ENCODE measurements around the gene FNDC11. TPM values are rescaled to one million over a fixed set of nuclear protein-coding genes. Genes with fewer than 3 reads are reported as not detected.
"Not testable (repeated sequence)": the region's sequence is repeated elsewhere in the genome, so short reads cannot be mapped to it uniquely, and the experiment has no call there.

Gene FNDC11
- polyA plus RNA-seq, 1 donor, result 0.13 TPM

DNA sequence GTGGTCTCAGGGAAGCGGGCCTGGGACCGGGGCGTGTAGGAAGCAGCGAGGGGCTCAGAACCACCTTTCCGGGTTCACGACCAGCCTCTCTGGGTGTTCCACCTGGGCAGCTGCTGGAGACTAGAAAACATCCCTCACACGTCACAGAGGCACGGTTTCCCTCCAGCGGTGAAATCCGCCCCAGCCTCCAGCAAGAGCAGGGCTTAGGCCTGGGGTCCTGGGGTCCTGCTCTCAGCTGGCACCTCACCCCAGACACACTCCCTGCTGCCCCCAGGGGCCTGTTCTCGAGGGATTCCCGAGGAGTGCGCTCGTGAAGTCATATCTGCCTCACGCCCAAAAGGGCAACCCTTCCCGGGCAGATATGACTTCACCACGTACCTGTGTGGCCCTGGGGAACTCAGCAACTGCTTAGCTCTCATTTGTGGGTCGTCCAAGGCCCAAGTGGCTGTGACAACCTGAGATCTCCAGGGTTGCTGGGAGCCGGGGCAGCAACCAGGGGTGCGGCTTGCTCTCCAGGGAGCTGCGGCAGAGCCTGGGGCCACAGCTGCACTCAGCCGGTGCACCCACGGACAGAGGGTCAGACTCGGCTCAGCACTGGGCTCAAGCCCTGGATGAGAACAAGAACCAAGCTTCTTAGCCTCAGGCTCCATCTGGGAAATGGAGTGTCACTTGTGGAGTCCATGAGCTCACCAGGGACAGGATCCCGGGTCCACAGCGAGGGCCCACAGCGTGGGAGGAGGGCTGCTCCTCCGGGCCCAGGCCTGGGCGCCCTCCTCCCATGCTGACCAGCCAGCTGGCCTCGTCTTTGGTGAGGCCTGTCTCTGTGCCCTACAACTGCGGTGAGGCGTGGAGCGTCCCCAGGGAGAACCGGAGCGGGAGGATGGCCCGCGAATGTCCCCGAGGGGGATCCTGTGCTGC is 661 bp downstream of the FNDC11 start:
- DNase-seq, result no peak

GRCh38 chr20:63555661-63556381 is 1.9 kb downstream of the FNDC11 start:
- no peak for DNase-seq

DNA sequence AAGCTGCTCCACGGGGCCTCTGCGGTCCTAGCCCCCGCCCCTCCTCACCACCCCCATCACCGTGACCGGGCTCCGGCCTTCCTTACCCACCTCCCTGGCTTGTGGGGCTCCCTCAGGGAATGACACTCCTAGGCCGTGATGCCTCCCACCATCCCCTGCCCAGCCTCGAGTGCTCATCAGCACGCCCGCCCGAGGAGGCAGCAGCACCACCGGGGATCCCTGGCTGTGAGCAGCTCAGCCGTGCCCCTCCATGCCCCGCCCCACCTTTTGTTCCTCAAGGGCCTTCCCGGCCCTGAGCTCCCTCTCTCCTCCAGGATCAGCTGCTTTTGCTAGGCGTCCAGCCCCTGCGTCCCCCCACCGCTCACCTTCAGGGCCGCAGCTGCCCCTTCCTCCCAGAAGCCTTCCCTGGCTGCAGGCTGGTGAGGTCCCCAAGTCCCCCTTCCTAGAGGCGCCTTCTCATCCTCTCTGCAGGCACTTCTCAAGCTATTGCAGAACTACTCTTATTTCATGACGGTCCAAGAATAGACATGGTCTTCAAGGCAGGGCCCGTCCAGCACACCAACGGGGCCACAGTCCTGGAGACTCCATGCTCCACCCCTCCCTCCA is 3.0 kb downstream of the FNDC11 start:
- no peak for DNase-seq

DNA sequence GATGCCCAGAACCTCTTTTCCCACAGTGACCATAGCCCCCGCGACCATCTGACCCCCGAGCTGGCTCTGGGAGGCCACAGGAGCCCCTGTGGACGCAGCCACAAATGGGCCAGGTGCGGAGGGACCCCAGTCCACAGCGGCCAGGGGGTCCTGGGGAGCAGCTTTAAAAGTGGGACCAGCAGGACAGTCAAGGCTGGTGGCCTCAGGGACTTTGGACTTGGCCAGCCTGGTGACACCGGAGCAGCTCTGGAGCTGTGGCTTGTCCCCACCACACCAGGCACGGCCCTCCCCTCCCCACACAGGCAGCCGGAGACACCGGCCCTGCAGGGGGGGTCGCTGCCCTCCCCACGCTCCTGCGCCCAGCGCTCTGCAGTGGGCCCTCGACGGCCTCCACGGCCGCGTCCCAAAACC is 3.5 kb downstream of the FNDC11 start:
- no peak for DNase-seq

DNA sequence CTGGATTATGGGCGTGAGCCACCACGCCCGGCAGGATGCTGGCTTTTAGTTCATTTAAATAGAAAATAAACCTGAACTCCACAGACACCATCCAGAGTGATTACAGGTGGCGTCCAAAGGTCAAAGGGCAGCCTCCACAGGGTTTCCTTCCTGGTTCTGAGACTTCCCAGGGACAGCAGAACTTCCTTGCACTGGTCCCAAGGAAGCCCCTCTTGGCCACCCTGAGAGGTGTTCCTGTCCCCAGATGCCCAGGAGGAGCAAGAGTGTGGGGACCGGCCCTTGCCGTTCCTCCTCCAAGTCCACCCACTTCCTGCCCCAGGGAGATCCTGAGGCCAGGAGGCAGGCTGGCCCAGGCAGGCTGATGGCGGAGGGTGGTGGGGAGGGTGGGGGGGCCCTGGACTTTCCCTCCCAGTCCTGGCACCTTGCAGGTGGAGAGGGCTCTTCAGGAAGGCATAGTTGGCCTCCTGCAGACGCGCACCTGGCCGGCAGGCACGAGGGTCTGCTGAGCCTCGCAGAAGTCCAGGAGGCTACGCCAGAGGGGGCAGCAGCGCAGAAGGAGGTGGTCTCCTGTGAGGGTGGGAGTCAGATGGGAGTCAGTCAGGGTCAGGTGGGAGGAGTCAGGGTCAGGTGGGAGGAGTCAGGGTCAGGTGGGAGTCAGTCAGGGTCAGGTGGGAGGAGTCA is 5.0 kb downstream of the FNDC11 start:
- DNase-seq, result no peak

GRCh38 chr20:63559485-63560332 is 5.8 kb downstream of the FNDC11 start:
- DNase-seq, result not testable (repeated sequence)

DNA sequence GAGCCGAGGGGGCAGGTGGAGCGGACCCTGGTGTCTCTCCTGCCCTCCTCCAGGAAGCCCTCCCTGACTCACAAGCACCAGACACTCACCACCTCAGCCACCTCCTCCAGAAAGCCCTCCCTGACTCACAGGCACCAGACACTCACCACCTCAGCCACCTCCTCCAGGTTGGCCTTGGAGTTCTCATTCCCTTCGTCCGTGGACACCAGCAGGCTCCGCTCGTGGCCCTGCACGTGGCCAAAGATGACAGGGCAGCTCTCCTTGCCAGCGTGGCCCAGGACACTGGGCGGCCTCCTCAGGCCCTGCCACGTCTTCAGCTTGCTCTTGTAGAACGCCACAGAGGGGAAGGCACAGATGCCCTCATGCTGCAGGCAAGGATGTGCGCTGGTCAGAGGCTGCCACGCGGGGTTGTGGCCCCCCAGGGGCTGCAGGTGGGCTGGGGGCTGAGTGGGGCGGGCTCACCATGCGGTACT is 6.4 kb downstream of the FNDC11 start:
- DNase-seq, result no peak

GRCh38 chr20:63560856-63561609 is 7.1 kb downstream of the FNDC11 start:
- no peak for DNase-seq

GRCh38 chr20:63561624-63562396 is 7.9 kb downstream of the FNDC11 start:
- no peak for DNase-seq

DNA sequence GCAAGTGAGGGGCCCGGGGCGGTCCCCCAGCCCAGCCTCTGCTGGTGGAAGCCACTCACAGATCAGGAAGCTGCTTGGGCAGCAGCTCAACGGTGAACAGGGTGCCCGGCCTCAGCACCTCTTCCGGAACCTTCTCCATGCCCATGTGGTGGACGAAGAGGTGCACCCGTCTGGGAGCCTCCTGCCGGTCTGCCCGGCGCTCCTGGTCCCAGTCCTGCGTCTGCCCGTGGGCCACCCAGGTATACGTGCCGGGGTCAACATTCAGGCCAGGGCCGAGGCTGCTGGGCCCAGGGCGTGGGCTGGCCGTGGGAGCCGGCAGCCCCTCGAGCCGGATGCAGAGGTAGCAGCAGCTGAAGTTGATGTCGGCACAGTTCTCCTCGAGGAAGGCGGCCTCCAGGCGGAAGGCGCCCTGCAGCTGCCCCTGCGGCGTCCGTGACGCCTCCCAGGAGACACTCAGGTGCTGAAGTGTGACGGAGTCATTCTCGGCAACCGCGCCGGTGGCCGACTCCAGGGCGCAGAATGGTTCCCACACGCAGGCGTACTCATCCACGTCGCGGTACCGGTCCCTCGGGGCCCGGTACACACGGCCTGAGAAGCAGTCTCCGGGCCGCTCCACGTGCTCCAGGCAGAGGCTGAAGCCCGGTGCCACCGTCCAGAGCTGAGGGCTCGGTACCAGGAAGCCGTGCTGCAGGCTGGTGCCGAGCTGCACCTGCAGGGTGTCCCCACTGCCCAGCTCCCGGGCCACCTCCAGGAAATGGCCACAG is 8.7 kb downstream of the FNDC11 start:
- no peak for DNase-seq

- DNase-seq, result no peak
Observed at GRCh38 chr20:63563225-63563935, 9.4 kb downstream of the FNDC11 start.

- DNase-seq, result no peak
Observed at GRCh38 chr20:63564036-63564810, 10.3 kb downstream of the FNDC11 start.

- DNase-seq, result no peak
Observed at GRCh38 chr20:63565021-63565698, 11.2 kb downstream of the FNDC11 start.

- no peak for DNase-seq
Observed at GRCh38 chr20:63565699-63566335, 11.9 kb downstream of the FNDC11 start.

- DNase-seq, result no peak
Observed at GRCh38 chr20:63566395-63567135, 12.6 kb downstream of the FNDC11 start.

GRCh38 chr20:63567136-63567385 is 13.1 kb downstream of the FNDC11 start:
- no peak for DNase-seq

Measured in hindlimb muscle (tissue), 1 donor.